DOHH2 (cell line): ENCODE results near the gene PODN.

Experiments
- H3F3A ChIP-seq: fragments of 200-600 bp; sonication (generic), shearing (Covaris generic); 2 replicates; pipeline ENCODE4 v1.6.0; 2016; ENCODE audit warnings: antibody characterized with exemption, mild to moderate bottlenecking; ENCODE audit not compliant: control insufficient read depth, insufficient read depth
- H3K27ac ChIP-seq: fragments of 200-600 bp; sonication (generic); 2 replicates; pipeline ENCODE4 v1.5.1; 2014; ENCODE audit warnings: low read depth, mild to moderate bottlenecking, low read length, moderate library complexity
- H3K27me3 ChIP-seq: fragments of 200-600 bp; sonication (generic); 2 replicates; pipeline ENCODE4 v1.6.1; 2014; ENCODE audit warnings: mild to moderate bottlenecking, low read length, mixed read lengths; ENCODE audit not compliant: control insufficient read depth
- H3K36me3 ChIP-seq: fragments of 200-600 bp; sonication (generic); 2 replicates; pipeline ENCODE4 v1.6.1; 2014; ENCODE audit warnings: mild to moderate bottlenecking, low read length, moderate library complexity, mixed read lengths; ENCODE audit not compliant: control insufficient read depth
- H3K4me1 ChIP-seq: fragments of 200-600 bp; sonication (generic); 2 replicates; pipeline ENCODE4 v1.6.1; 2014; ENCODE audit warnings: mild to moderate bottlenecking, low read length, mixed read lengths; ENCODE audit not compliant: control insufficient read depth
- H3K4me2 ChIP-seq: fragments of 200-600 bp; sonication (generic); 2 replicates; pipeline ENCODE4 v1.6.0; 2014; ENCODE audit warnings: mild to moderate bottlenecking, low read length, moderate library complexity
- H3K4me3 ChIP-seq: fragments of 200-600 bp; sonication (generic); 2 replicates; pipeline ENCODE4 v1.5.1; 2014; ENCODE audit warnings: mild to moderate bottlenecking, low read length, mixed read lengths
- H3K79me2 ChIP-seq: fragments of 200-600 bp; sonication (generic); 2 replicates; pipeline ENCODE4 v1.6.1; 2014; ENCODE audit warnings: mild to moderate bottlenecking, low read length, mixed read lengths; ENCODE audit not compliant: control insufficient read depth
- H3K9me2 ChIP-seq: fragments of 200-600 bp; sonication (generic); replicated peaks from 2 replicates; pipeline ENCODE4 v1.6.1; 2014; ENCODE audit warnings: mild to moderate bottlenecking, low read length, mixed read lengths; ENCODE audit not compliant: control insufficient read depth
- H3K9me3 ChIP-seq: fragments of 200-600 bp; sonication (generic); 2 replicates; pipeline ENCODE4 v1.6.1; 2014; ENCODE audit warnings: antibody characterized with exemption, low read length, mixed read lengths; ENCODE audit not compliant: control insufficient read depth, insufficient read depth
- H4K20me1 ChIP-seq: fragments of 200-600 bp; sonication (generic); 2 replicates; pipeline ENCODE4 v1.6.0; 2014; ENCODE audit warnings: low read depth, mild to moderate bottlenecking, antibody characterized with exemption, low read length, moderate library complexity; ENCODE audit not compliant: control insufficient read depth, insufficient read depth
- CTCF ChIP-seq: fragments of 200-600 bp; sonication (generic); IDR thresholded peaks from one replicate; pipeline ENCODE4 v1.5.1; 2014; ENCODE audit warnings: antibody characterized with exemption, mild to moderate bottlenecking, low read depth, low read length; ENCODE audit not compliant: poor library complexity, severe bottlenecking
- EZH2phosphoT487 ChIP-seq: fragments of 200-600 bp; sonication (generic); IDR thresholded peaks from 2 replicates; pipeline ENCODE4 v1.6.1; 2017; ENCODE audit warnings: borderline replicate concordance, mild to moderate bottlenecking, antibody characterized with exemption, low read length, moderate library complexity, mixed read lengths

Gene PODN

GRCh38 chr1:53050310-53050709 is 11.7 kb upstream of the PODN start:
- no peaks in the 10 kb centered on the region for H3K9me3 ChIP-seq
- no peaks in the 10 kb centered on the region for H3K27me3 ChIP-seq
- H3K79me2 ChIP-seq = no peaks in the 10 kb centered on the region
- H3K4me2 ChIP-seq = no peak overlapping the region
- H3K4me3 ChIP-seq = no peak overlapping the region
- H4K20me1 ChIP-seq = no peaks in the 10 kb centered on the region
- no peaks in the 10 kb centered on the region for H3K4me1 ChIP-seq
- TF ChIP-seq CTCF (no peak), EZH2phosphoT487 (no peak)
- H3K36me3 ChIP-seq = peaks cover 4% of the 10 kb centered on the region; the same call in 1 of the 2 replicates
- H3K27ac ChIP-seq = no peak overlapping the region
- H3K9me2 ChIP-seq = no peaks in the 10 kb centered on the region
- no peaks in the 10 kb centered on the region for H3F3A ChIP-seq

GRCh38 chr1:53051676-53052075 is 10.3 kb upstream of the PODN start:
- Histone ChIP-seq H3K36me3 (peaks cover 4% of the 10 kb centered on the region; the same call in 1 of the 2 replicates), H3K9me3 (no peaks in the 10 kb centered on the region), H3K27ac (no peak overlapping the region), H3K4me2 (no peak overlapping the region), H3K4me3 (no peak overlapping the region), H3K9me2 (no peaks in the 10 kb centered on the region), H3K27me3 (no peaks in the 10 kb centered on the region), H3K4me1 (no peaks in the 10 kb centered on the region), H3F3A (no peaks in the 10 kb centered on the region), H3K79me2 (no peaks in the 10 kb centered on the region), H4K20me1 (no peaks in the 10 kb centered on the region)
- TF ChIP-seq CTCF = no peak
- no peak for TF ChIP-seq EZH2phosphoT487

DNA sequence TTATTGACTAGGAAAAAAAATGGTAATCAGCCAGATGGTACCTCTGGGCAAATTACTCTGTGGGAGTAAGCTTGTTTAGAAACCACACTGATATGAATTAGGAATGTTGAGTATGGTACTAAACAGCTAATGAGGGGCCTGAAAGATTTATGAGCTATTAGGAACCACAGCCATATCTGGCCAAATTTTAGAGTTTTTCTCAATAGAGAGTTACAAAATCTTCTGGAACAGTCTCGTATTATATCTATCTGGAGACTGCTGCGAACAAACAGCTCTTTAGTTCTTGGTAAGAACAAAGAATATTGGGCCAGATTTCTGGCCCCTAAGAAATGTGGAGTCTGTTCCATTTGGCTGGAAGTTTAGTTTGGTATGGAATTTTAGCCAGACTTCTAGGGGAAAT is 4.9 kb upstream of the PODN start:
- Histone ChIP-seq H3F3A (no peaks in the 10 kb centered on the region), H3K9me3 (no peaks in the 10 kb centered on the region), H3K4me1 (no peaks in the 10 kb centered on the region), H3K4me2 (no peak overlapping the region), H3K9me2 (no peaks in the 10 kb centered on the region), H3K27ac (no peak overlapping the region), H3K27me3 (peaks cover 29% of the 10 kb centered on the region), H3K4me3 (no peak overlapping the region), H3K36me3 (no peaks in the 10 kb centered on the region), H4K20me1 (no peaks in the 10 kb centered on the region), H3K79me2 (no peaks in the 10 kb centered on the region)
- TF ChIP-seq EZH2phosphoT487 (no peak), CTCF (no peak)

- peaks cover 29% of the 10 kb centered on the region for H3K27me3 ChIP-seq
- no peaks in the 10 kb centered on the region for H3K36me3 ChIP-seq
- H3K9me3 ChIP-seq = no peaks in the 10 kb centered on the region
- TF ChIP-seq CTCF = no peak
- no peak for TF ChIP-seq EZH2phosphoT487
- no peaks in the 10 kb centered on the region for H3F3A ChIP-seq
- H3K27ac ChIP-seq = no peak overlapping the region
- no peaks in the 10 kb centered on the region for H4K20me1 ChIP-seq
- H3K4me1 ChIP-seq = no peaks in the 10 kb centered on the region
- H3K9me2 ChIP-seq = no peaks in the 10 kb centered on the region
- H3K79me2 ChIP-seq = no peaks in the 10 kb centered on the region
- H3K4me3 ChIP-seq = no peak overlapping the region
- no peak overlapping the region for H3K4me2 ChIP-seq
Observed at GRCh38 chr1:53060579-53060978, 1.4 kb upstream of the PODN start.
